ENCODE data around the gene PTCHD1. TPM values are rescaled to one million over a fixed set of nuclear protein-coding genes. Genes with fewer than 3 reads are reported as not detected.

The PTCHD1 gene
- not detected in 2 replicates for total RNA-seq

GRCh38 chrX:23334848-23335599 is at the start of gene PTCHD1:
TSS of gene PTCHD1 (plus strand) at chrX:23334849. CDS start at chrX:23334876, 27 bp downstream.

